DOHH2 (cell line): ENCODE measurements around the gene SCTR.

ENCODE experiments used
- H3F3A ChIP-seq: fragments of 200-600 bp; sonication (generic), shearing (Covaris generic); 2 replicates; pipeline ENCODE4 v1.6.0; 2016; ENCODE audit warnings: antibody characterized with exemption, mild to moderate bottlenecking; ENCODE audit not compliant: control insufficient read depth, insufficient read depth
- H3K27ac ChIP-seq: fragments of 200-600 bp; sonication (generic); 2 replicates; pipeline ENCODE4 v1.5.1; 2014; ENCODE audit warnings: low read depth, mild to moderate bottlenecking, low read length, moderate library complexity
- H3K27me3 ChIP-seq: fragments of 200-600 bp; sonication (generic); 2 replicates; pipeline ENCODE4 v1.6.1; 2014; ENCODE audit warnings: mild to moderate bottlenecking, low read length, mixed read lengths; ENCODE audit not compliant: control insufficient read depth
- H3K36me3 ChIP-seq: fragments of 200-600 bp; sonication (generic); 2 replicates; pipeline ENCODE4 v1.6.1; 2014; ENCODE audit warnings: mild to moderate bottlenecking, low read length, moderate library complexity, mixed read lengths; ENCODE audit not compliant: control insufficient read depth
- H3K4me1 ChIP-seq: fragments of 200-600 bp; sonication (generic); 2 replicates; pipeline ENCODE4 v1.6.1; 2014; ENCODE audit warnings: mild to moderate bottlenecking, low read length, mixed read lengths; ENCODE audit not compliant: control insufficient read depth
- H3K4me2 ChIP-seq: fragments of 200-600 bp; sonication (generic); 2 replicates; pipeline ENCODE4 v1.6.0; 2014; ENCODE audit warnings: mild to moderate bottlenecking, low read length, moderate library complexity
- H3K4me3 ChIP-seq: fragments of 200-600 bp; sonication (generic); 2 replicates; pipeline ENCODE4 v1.5.1; 2014; ENCODE audit warnings: mild to moderate bottlenecking, low read length, mixed read lengths
- H3K79me2 ChIP-seq: fragments of 200-600 bp; sonication (generic); 2 replicates; pipeline ENCODE4 v1.6.1; 2014; ENCODE audit warnings: mild to moderate bottlenecking, low read length, mixed read lengths; ENCODE audit not compliant: control insufficient read depth
- H3K9me2 ChIP-seq: fragments of 200-600 bp; sonication (generic); replicated peaks from 2 replicates; pipeline ENCODE4 v1.6.1; 2014; ENCODE audit warnings: mild to moderate bottlenecking, low read length, mixed read lengths; ENCODE audit not compliant: control insufficient read depth
- H3K9me3 ChIP-seq: fragments of 200-600 bp; sonication (generic); 2 replicates; pipeline ENCODE4 v1.6.1; 2014; ENCODE audit warnings: antibody characterized with exemption, low read length, mixed read lengths; ENCODE audit not compliant: control insufficient read depth, insufficient read depth
- H4K20me1 ChIP-seq: fragments of 200-600 bp; sonication (generic); 2 replicates; pipeline ENCODE4 v1.6.0; 2014; ENCODE audit warnings: low read depth, mild to moderate bottlenecking, antibody characterized with exemption, low read length, moderate library complexity; ENCODE audit not compliant: control insufficient read depth, insufficient read depth
- EZH2phosphoT487 ChIP-seq: fragments of 200-600 bp; sonication (generic); IDR thresholded peaks from 2 replicates; pipeline ENCODE4 v1.6.1; 2017; ENCODE audit warnings: borderline replicate concordance, mild to moderate bottlenecking, antibody characterized with exemption, low read length, moderate library complexity, mixed read lengths
- TF ChIP-seq, protein P1 (sequence below): fragments of 200-600 bp; sonication (generic); IDR thresholded peaks from one replicate; pipeline ENCODE4 v1.5.1; 2014; ENCODE audit warnings: antibody characterized with exemption, mild to moderate bottlenecking, low read depth, low read length; ENCODE audit not compliant: poor library complexity, severe bottlenecking

Gene SCTR

DNA sequence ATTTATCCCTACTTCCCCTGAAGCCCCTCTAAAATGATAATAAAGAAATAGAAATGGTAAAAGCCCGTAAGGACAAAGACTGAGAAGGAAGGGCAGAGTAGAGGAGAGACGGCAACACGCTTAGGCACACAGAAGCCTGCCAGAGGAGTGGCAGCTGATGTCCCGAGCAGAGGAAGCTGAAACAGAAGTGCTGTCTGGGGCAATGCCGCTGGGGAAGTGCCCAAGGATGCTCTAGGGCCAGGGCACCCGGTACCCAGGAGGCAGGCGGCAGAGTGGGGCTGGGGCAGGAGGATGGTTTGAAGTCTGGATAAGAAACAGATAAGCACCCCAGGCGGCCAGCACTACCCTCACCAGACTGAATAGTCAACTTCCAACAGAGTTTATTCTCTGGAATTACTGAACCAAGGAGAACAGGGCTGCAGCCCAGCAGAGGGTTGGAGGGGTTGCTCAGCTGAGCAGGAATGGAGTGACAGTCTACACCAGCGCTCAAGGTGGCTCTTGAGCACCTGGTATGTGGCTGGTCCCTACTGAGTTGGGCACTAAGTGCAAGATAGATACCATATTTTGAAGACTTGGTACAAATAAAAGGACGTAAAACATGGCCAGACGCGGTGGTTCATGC is 70.2 kb downstream of the SCTR start:
- H3K27me3 ChIP-seq = peaks cover 27% of the 10 kb centered on the region
- H3K4me3 ChIP-seq = no peak overlapping the region
- H3K9me3 ChIP-seq = no peaks in the 10 kb centered on the region
- no peak overlapping the region for H3K4me2 ChIP-seq
- H3K4me1 ChIP-seq = peaks cover under 1% of the 10 kb centered on the region; the same call in 1 of the 2 replicates
- no peaks in the 10 kb centered on the region for H3K79me2 ChIP-seq
- no peaks in the 10 kb centered on the region for H3F3A ChIP-seq
- H3K9me2 ChIP-seq = no peaks in the 10 kb centered on the region
- H3K36me3 ChIP-seq = no peaks in the 10 kb centered on the region
- TF ChIP-seq, protein P1, sequence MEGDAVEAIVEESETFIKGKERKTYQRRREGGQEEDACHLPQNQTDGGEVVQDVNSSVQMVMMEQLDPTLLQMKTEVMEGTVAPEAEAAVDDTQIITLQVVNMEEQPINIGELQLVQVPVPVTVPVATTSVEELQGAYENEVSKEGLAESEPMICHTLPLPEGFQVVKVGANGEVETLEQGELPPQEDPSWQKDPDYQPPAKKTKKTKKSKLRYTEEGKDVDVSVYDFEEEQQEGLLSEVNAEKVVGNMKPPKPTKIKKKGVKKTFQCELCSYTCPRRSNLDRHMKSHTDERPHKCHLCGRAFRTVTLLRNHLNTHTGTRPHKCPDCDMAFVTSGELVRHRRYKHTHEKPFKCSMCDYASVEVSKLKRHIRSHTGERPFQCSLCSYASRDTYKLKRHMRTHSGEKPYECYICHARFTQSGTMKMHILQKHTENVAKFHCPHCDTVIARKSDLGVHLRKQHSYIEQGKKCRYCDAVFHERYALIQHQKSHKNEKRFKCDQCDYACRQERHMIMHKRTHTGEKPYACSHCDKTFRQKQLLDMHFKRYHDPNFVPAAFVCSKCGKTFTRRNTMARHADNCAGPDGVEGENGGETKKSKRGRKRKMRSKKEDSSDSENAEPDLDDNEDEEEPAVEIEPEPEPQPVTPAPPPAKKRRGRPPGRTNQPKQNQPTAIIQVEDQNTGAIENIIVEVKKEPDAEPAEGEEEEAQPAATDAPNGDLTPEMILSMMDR = no peak
- no peak for TF ChIP-seq EZH2phosphoT487
- no peaks in the 10 kb centered on the region for H4K20me1 ChIP-seq
- no peak overlapping the region for H3K27ac ChIP-seq

DNA sequence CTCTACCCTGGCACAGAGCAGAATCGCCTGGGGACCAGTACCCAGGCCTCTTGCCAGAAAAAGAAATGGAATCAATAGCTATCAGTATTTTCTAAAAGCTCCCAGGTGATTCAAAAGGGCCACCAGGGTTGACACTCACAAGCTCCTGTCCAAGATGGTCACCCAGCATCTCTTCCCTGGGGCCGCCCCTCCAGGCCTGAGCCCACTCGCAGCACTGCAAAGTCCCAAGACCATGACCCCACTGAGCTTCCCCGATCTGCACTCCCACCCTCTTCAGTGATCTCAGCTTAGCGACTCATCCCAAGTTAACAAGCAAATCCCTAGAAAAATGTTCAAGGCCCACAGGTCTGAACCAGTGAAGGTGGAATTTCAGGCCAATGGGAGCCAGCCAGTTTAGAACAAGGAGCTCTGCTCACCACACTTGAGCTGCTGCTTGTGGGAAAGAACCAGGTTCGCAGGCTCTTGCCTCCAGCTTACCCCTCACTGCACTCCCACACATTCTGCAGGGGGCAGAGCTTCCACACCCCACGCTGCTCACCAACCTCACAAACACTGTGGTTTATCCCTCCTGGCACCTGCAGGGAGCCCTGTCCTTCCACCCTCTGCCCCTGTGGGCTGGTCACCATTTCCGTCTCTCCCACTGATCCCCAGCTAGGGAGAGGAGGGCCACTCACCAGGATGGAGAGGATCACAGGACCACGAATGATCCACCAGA is 72.8 kb downstream of the SCTR start:
- Histone ChIP-seq H3K36me3 (no peaks in the 10 kb centered on the region), H3K27me3 (peaks cover 35% of the 10 kb centered on the region), H3K27ac (no peak overlapping the region), H3K4me3 (no peak overlapping the region), H3K79me2 (no peaks in the 10 kb centered on the region), H3F3A (no peaks in the 10 kb centered on the region), H3K9me3 (no peaks in the 10 kb centered on the region), H3K4me1 (peaks cover 3% of the 10 kb centered on the region; the same call in 1 of the 2 replicates), H3K4me2 (no peak overlapping the region), H4K20me1 (no peaks in the 10 kb centered on the region), H3K9me2 (no peaks in the 10 kb centered on the region)
- TF ChIP-seq, protein P1 = no peak
- TF ChIP-seq EZH2phosphoT487 = no peak

DNA sequence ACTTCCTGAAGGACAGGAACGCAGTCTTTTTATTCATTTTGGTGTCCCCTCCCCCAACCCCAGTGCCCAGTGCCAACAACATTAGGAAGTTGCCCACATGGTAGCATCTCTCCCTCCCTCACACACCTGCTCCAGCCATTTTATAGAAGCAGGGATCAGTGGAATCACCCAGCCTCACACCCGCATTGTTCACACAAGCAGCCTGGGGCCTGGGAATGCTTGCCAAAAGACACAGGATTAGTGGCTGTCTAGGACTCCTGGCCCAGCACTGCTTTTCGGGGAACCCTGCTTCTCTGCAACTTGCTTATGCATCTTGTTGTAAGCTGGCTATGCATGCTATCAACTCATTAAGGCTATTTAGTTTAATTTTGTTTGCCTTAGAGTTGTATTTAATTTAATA is 74.8 kb downstream of the SCTR start:
- Histone ChIP-seq H3K4me2 (no peak overlapping the region), H4K20me1 (no peaks in the 10 kb centered on the region), H3K79me2 (no peaks in the 10 kb centered on the region), H3K36me3 (no peaks in the 10 kb centered on the region), H3K9me3 (no peaks in the 10 kb centered on the region), H3K27ac (no peak overlapping the region), H3K27me3 (peaks cover 29% of the 10 kb centered on the region; the same call in 1 of the 2 replicates), H3K4me1 (peaks cover 3% of the 10 kb centered on the region; the same call in 1 of the 2 replicates), H3K4me3 (no peak overlapping the region), H3K9me2 (no peaks in the 10 kb centered on the region), H3F3A (no peaks in the 10 kb centered on the region)
- no peak for TF ChIP-seq EZH2phosphoT487
- TF ChIP-seq, protein P1 = no peak
